ENCODE measurements around the gene CHST1.

The CHST1 gene

DNA sequence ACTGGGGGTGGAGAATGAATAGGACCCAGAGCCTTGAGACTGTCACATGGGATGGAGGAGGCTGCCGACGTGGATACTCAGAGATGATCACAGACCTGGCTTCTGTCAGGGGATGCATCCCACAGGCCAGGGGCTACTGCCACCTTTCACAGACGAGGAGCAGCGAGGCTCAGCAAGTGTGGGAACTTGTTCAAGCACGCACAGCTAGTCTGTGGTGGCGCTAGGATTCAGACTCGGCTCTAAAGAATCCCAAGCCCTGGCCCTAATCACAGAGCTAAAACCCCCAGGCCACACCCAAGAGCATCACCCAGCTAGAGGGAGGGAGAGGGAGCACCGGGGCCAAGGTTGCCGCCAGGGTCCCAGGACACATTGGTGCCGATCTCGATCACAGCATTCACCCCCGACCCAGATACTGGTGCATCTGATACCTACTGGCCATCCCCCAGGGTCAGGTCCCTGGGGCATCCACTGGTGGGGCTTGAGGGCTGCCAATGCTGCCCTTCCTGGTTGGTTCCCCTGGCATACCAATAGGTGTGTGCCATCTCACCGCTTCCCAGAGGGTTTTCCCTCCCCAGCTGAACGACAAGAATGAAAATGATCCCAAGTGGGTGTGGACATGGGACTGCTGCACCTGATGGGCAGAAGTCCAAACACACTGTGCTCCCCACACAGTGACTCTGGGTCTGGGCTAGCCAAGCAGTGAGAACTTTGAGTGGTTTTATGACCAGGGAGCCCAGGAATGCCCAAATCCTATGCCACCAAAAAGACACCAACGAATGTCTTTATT is 6.2 kb downstream of the CHST1 start:
- DNase-seq = no peak

DNA sequence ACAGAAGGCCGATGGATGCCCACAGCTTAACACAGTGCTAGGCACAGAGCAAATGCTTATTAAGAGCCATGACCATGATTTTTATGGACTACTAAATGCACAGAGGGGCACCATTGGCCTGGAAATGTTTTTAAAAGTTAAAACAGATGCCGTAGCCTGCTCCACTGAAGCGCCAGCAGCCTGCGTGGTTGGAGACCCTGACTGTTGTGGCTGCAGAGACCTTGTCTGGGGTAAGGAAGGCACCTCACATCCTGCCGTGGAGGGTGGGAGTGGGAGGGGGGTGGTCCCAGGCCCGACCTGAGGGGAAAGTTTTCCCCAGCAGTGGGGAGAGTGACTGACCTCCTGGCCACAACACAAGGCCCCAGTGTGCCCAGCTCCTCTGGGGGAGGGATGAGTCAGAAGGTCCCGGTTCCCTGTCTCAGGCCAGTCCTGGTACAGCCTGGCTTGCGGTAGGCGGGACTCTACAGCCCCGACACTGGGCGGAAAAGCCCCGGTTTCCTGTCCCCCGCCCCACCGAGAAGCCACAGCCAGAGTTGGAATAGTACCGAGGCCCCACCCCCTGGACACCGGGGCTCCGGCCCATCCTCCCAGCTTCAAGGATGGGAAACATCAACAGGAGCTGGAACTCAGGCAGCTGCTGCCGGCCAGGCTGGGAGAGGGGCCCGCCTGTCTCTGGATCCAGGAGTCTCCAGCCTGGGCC is 7.0 kb downstream of the CHST1 start:
- no peak for DNase-seq

DNA sequence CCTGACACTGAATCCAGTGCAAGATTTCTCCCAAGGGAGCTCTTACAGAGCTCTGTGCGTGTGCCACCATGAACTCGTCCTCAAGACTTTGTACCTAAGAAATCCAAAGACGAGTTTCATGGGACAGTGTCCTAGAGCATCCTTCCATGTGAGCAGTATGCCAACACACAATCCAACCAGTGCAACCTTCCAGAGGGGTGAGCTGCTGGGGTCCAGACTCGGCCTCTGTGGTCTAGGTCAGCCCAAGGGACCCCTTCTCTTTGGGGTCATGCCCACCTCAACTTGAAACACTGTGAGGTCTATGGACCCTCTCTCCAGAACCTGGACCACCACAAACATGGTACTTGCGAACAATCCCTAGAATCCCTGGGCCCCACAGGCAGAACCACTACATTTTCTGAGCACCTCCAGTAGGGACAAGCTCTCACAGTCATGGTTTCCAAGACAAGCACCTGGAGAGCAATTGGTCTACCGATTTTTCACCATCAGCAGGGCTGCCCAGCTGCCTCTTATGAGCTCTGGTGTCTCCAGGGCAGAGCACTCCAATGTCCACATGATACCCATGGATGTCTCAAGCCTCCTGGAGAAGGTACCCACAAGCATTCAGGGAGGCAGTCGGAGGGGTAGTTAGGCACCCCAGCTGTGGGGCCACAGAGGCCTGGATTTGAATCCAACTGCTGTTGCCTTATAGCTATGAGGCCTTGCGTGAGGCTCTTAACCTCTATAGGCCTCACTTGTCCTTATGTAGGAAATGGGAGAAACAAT is 7.7 kb downstream of the CHST1 start:
- DNase-seq = no peak

DNA sequence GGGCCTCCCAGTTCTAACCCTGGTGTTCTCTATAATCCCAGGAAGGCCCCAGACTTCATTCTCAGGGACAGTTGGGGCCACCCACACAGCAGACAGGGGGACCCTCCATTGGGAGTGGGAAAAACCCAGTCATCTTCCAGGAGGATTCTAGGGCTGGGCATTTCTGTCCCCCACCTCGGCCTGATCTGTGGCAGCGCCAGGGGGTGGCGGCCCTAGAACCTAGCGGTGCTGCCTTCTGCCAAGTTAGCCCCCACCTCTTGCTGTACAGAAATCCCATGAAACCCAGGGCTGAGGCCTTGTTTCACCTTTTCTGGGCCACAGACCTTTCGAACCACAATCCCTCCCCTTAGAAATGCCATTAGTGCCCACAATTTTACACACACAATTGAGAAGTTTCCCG is 9.6 kb downstream of the CHST1 start:
- DNase-seq = no peak

DNA sequence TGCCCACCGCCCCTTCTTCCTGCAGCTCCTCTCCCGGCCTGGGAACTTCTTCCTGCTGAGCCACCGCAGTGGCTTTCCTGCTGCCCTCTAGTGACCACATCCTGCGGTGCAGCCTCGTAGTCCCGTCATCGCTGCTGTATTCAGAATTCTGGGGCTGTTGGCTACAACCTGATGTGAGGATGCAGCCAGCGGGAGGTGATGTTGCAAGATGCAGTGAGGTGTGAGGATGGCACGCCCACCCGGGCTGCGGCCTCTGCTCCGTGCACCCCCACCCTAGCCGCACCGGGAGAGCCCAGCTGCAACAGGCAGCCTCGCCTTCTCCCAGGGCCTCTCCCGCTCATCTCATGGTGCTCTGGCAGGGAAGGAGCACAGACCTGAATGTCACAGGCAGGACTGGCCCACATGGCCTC is 10.1 kb downstream of the CHST1 start:
- peak; percentile 66 for DNase-seq

DNA sequence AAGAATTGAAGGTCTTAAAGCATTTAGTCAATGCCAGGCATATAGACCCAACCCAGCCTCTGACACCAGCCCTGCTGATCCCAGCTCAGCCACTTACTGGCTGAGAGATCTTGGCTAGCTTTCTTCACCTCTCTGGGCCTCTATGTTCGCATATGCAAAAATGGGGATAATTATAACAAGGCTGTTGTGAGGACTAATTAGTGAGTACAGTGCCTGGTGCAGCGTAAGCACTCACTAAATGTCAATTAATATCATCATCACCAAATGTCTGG is 10.5 kb downstream of the CHST1 start:
- DNase-seq = no peak

DNA sequence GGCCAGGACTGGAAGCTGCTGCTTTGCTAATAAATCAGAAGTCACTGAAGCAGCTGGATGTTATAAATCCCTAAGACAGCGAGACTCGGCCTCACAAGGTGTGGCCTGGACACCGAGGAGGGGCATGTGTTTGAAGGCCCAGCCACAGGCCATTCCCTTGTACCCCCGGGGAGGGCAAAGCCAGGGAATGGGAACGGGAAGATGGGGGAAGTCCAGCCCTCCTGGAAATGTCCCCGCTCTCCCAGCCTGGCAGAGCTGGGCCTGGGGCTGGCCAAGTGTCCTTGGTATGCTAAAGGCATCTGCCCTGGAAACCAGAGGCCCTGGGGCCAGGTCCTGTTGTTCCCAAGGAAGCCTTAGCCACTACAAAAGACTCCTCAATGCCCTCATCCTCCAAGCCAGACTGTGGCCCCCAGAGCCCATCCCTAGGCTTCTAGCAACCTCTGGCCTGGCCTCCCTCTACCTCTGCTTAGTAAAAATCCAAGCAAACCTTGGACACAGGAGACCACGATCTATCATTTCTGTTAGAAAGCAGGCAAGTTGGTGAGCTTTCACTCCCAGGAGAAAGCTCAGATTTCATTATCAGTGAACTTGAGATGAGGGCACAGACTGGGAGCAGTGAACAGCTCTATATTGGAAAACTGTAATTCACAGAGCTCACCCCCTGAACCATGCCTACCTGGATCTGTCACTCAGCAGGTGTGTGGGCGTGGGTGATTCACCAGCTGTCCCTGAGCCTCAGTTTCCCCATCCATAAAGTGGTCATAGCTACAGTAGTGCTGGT is 11.0 kb downstream of the CHST1 start:
- no peak for DNase-seq

DNA sequence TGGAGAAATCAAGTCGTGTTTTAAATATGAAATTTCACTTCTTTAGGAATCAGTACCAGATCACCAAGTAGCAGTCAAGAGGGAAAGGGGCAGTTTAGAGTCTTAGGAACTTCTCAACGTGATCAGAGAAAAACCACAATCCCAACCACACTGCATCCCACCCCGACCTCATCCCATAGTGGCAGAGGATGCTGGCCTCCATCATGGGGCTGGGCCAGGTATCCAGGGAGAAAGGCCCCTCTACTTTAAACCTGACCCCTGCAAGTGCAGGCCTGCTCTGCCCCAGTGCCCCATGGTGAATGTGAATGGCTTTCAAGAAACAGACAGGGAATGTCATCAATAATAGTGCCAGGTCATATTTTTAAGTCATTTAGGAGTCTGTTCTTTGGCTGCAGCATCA is 12.1 kb downstream of the CHST1 start:
- no peak for DNase-seq

DNA sequence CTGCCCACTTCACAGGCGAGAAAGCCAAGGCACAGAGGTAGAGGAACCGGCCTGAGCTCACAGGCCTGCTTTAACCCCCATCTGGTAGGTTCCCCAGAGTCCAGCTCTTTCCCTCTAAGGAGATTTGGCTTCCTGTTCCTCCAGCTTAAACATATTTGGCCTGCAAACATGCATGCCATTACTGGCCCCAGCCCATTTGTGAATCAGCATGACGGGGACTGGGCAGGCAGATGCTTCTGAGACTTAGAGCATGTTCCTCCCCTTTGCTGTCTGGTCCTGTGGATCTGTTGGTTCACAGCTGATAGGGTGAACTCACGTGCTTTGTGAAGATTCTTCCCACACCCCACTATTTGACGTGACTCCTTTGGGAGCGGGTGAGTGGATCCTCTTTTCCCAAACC is 12.6 kb downstream of the CHST1 start:
- no peak for DNase-seq

DNA sequence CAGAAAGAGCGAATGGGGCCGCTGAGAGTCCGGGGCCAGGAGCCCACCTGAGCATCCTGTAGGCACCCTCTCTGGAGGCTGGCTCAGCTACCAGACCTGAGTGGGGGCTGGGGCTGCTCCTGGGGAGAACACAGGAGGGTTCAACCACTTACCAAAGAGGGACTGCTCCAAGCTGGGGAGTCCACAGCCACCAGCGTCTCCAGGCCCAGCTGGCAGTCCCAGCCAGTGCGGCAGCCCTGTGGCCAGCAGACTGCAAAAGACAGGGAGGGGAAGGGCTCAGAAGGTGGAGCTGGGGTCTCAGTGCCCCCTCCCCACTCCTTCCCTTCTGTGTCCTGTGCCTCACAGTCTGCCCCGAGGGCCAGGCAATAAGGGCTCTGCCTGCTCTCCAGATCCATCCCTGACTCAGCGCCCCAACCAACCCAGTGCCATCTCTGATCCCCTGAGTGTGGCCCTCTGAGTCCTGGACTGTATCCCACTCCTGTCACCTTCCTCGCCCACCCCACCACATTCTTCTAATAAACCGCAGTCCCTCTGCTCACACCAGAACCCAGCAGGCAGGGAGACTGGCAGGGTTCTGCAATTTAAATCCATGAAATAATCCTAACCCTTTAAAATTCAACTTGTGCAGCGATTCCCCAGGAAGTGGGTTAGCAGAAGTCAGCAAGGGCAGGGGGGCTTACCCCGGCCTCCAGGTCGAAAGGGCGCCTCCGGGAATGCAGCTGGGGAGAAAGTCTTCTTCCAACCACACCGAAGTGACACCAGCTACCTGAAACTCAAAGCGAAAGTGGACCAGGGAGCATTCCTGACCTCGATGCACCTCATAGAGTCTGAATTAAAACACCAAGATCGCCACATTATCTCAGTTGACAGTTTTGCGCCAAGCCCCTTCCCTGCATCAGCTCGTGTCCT is 13.3 kb downstream of the CHST1 start:
- DNase-seq = no peak

DNA sequence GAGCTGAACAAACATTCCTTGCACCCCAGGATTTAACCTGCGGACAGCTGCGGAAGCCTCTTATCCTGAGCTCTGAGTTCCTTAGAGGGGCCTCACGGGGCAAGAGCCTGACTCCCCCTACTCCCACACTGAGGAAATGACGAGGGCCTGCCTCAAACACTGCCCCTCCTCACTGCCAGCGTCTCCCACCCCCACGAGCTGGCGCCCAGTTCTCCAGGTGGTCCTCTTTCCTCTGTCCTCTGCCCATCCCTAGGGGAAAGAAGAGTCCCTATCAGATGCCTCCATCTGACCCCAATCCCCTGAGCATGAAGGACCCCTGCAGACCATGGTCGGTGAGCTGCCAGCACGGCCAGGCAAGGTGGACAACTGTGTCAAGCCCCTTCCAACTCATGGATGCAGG is 14.3 kb downstream of the CHST1 start:
- no peak for DNase-seq

DNA sequence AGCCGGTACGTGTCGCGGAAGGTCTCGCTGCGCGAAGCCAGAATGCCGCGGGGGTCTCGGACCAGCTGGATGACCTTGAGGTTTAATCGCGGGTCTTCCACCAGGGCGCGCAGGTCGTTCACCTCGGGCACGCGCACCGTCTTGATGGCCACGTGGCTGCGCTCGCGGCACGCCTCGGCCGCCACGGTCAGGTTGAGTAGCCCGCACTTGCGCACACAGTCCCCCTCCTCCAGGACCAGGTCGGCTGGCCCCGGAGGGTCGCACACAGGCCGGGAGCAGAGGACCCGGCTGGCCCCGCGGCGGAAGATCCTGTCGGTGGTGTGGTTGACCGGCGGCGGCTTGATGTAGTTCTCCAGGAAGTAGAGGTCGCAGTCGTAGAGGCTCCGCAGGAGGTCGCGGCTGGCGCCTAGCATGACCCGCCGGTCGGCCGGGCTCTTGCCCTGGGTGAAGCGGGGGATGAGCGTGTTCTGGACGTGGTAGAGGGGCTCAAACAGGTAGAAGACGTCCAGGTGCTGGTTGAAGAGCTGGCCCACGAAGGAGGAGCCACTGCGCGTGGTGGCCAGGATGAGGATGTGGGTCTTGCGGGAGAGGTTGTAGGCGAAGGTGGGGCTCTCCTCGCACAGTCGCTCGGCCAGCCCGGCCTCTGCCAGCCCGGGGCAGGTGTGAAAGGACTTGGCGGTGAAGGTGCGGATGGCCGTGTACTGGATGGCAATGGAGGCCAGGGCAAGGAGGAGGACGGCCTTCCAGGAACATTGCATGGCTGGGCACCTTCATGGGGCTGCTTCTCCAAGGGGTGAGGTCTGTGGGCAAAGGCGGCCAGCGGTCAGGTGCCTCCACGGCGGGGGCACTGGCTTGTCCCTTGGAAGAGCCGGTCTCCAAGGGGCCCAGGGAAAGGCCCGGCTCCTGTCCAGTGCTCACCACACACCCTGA is 15.0 kb downstream of the CHST1 start:
- DNase-seq = no peak

DNA sequence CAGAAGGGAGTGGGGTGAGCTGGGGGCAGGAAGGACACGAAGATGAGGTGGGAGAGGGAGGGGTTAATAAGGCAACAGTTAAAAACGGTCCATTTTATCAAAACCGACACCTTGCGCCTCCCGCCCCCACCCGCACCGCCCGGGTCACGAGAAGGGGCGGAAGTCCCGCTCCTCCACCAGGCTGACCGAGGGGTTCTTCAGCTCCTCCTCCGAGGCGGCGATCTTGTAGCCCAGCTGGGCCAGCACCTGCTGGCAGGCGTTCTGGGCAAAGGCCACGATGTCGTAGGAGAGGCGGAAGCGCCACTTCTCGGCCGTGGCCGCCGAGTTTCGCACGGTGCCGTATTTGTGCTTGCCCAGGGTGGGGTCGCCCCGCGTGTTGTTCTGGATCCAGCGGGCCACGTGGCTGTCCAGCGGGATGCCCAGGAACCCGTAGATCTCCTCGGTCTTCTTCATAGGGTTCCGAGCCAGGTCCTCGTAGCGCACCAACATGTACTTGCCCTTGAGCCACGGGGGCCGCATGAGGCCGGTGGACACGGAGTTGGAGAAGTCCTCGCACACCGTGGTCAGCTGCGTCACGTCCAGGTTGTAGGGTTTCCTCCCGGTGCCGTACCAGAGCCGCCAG is 15.8 kb downstream of the CHST1 start:
- DNase-seq = no peak

DNA sequence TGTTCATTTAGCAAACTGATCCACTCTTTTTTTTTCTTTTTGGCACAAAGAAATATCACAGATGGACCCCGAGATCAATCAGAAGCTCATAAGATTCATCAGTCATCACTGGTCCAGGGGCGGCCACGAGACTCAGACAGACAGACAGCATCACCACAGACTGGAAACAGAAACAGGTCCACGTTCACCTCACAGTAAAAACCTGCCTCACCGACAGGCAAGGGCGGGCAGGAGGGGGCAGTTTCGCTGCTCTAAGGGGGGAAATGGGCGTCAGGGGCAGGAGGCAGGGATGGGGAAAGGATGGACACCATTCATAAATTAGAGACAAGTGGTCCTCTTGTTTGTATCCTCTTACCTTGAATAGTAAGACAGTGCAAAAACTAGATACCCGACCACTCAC is 16.5 kb downstream of the CHST1 start:
- DNase-seq = no peak

DNA sequence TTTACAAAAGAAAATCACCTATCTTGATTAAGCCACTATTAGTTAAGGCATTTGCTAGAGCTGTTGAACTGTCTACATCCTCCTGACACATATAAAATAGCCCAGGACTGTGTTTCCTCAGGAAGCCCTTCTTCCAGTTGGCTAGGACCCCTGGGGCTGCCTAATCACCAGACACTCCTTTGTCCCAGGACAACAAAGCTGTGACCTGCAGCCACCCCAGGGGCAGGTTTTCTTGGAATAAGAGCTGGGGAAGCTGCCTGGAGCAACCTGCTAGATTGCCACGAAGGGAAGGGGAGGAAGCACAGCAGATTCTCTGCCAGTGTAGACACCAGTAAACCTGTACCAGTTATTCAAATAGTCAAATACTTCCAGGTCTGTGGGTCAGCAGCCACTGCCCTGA is 17.6 kb downstream of the CHST1 start:
- no peak for DNase-seq

DNA sequence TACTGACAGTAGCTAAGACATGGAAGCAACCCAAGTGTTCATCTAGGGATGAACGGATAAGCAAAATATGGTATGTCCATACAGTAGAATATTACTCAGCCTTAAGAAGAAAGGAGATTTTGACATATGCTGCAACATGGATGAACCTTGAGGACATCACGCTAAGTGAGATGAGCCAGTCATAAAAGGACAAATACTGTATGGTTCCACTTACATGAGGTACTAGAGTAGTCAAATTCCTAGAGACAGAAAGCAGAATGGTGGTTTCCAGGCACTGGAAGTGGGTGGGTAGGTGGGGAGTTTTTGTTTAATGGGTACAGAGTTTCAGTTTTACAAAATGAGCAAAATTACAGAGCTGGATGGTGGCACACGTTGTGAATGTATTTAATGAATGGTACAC is 18.1 kb downstream of the CHST1 start:
- no peak for DNase-seq

DNA sequence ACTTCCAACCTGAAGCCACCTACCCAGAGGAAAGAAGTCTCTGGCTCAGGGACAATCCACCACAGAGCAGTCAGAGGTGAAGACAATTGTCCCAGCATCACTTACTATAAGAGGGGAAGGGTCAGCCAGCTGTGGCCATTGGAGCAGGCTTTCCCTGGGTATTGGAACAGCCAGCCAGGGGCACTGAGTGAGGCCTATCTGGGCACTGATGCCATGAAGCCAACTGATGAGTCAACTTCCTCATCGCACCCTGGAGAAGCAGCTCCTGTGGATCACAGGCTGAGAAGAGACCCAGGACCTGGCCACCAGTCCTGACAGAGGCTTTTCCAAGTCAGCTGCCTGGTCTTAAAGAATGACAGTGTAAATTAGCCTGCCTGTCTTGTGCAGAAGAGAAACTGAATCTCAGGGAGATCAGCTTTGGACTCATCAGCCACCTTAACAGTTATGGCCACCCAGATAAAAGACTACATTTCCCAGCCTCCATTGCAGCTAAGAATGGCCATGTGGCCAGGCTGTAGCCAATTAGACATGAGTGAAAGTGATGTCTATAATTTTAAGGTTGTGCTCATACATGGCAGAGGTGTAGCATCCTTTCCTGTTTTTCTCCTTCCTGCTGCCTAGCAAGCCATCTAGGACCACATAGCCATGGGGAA is 19.0 kb downstream of the CHST1 start:
- no peak for DNase-seq

DNA sequence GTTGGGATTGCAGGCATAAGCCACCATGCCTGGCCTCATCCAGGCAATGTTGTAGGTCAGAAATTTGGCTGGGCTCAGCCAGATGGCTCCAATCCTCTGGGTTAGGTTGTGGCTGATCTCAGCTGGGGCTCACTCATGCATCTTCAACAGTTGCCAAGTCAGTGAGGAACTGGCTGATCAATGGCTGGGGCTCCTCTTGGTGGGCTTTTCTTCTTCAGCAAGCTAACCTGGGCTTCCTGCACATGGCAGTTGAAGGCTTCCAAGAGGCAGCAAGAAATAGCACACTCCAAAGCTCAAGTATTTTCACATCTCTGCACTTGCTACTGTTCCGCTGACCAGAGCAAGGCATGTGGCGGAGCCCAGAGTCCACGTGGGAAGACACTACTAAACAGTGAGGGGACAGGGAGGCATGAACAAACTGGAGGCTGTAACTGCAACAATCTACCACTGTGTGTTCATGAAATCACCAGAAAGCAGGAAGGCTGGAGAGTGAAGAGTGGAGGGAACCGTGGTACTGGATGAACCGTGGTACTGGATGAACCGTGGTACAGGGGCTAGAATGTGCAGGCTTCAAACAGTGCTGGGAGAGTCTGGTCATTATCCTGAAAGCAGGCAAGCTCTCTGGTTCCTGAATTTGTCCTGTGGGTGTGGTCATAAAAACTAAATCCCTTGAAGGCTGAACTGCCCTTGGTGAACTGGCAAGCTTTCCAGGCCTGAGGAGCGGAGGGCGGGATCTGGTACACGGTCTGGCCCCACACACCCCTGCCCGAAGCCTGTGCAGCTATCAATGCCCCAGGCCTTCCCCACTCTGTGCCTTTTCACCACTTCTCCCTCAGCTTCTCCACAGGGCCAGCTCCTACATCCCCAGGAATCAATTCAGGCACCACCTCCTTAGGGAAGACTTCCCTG is 20.2 kb downstream of the CHST1 start:
- DNase-seq = no peak
